Measurements from ENCODE around the gene GJD2. TPM values are rescaled to one million over a fixed set of nuclear protein-coding genes. Genes with fewer than 3 reads are reported as not detected.

Gene GJD2
- total RNA-seq, 1 donor from 2014 or later, result not detected

DNA sequence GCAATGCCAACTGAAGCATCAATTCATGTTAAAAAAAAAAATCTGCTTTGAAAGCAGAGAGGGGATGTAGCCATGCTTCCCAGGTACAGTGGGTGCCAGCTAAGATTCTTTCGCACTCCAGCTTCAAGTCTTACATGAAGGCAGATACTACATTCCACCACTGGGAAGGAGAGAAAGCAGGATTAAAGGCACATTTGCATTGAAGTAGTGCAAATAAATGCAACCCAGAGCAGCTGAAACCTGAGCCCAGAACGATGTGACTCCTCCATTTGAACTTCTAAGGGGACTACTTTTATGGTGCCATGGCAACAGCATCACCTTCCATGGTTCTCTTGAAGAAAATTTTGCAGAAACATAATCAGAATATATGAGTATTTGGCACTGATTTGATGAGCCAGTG lies 19.1 kb upstream of the GJD2 start:
- no peak for DNase-seq (ENCODE audit: low read depth in 2 of 2)

DNA sequence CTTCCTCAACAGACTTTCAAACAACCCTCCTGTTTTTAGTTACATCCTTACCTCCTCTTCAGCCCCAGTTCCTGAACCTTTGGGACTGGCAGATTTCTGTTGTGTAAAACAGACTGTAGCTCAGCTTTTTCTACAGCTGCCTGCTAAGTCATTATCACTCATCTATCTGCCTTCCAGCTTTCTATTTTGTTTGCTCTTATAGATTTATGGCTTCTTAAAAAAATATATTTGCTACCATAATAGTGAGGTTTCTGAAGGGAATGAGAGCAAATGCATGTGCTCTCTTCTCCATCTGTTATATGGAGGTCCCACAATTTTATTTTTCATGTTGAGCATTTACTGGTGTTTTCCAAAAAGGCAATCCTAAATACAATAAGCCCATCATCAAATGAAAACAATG lies 18.2 kb upstream of the GJD2 start:
- DNase-seq (ENCODE audit: low read depth in 2 of 2), result no peak

DNA sequence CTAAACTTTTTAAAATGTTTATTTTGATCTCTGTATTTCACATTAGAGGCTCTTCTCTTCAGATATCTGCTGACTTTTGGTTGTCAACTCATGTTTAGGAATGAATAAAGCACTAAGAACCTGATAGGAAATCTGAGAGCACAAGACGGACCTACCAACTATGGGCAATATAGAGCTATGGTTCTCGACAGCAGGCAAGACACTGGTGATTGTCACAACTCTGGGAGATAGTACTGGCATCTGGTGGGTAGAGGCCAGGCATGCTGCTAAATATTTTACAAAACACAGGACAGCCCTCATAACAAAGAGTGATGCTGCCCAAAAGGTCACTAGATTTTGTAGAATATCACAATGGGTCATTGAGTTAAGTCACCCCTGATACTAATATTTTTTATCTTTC lies 17.5 kb upstream of the GJD2 start:
- DNase-seq (ENCODE audit: low read depth in 2 of 2), result no peak

DNA sequence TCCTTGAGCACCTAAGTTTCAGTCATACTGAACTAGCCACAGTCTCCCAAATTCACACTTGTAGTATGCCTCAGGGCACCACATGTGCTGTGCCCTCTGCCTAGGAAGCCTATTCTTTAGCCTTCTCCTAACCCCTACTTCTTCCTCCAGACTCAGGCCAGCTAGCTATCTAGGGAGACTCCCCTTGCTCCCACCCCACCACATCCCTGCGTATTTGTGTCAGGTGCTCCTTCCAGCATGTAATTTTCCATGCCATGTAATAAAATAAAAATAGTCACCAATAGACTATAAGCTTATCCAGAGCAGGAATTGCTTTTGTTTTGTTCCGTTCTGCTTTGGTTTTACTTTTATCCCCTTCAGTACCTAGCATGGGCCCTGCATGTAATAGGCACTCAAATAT lies 14.9 kb upstream of the GJD2 start:
- DNase-seq (ENCODE audit: low read depth in 2 of 2), result no peak

DNA sequence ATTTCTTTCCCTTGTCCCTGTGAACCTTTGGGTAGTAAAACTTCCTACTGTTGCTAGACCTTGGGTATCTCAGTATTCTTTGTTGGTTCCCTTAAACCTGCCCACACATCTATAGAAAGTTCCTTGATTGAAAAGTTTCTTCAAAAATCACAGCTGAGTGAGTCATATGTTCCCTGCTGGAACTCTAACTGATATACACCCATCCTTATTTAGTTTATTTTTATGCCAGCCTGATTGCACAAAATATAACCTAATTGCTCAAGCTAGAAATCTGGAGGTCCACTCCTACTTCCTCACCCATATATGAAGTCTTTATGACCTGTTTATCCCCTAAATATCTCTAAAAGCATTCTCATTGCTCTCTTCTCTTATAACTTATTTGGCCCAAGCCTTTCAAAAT lies 13.7 kb upstream of the GJD2 start:
- no peak for DNase-seq (ENCODE audit: low read depth in 2 of 2)

DNA sequence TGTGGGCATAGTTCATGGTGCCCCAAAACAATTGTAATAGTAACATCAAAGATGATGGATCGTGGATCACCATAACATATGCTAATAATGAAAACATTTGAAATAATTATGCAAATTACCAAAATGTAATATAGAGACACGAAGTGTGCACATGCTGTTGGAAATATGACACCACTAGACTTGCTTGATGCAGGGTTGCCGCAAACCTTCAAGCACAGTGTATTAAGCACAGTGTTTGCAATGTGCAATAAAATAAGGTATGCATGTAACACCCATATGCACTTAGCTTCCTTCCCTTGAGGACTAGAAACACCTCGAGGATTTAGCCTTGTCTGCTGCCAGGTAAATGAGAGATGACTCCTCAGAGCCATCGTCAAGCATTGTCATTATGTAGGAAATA lies 10.9 kb upstream of the GJD2 start:
- DNase-seq (ENCODE audit: low read depth in 2 of 2), result no peak

DNA sequence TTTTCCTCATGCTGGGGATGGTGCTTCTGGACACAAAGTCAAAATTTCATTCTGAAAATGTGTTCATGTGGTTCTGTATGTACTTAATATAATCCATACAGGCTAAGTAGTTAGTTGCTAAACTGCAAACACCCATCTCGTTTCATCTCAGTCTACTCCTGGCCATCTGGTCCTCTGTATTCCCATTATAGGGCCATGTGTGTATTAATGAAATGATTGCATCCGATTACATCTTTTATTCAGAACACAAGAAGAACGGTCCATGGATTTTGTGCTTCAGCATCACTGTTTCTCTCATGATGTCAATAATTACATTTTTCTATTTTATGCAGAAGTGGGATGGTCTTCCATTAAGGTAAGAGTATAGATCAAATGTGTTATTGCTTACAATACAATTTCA lies 6.1 kb upstream of the GJD2 start:
- DNase-seq (ENCODE audit: low read depth in 2 of 2), result no peak

DNA sequence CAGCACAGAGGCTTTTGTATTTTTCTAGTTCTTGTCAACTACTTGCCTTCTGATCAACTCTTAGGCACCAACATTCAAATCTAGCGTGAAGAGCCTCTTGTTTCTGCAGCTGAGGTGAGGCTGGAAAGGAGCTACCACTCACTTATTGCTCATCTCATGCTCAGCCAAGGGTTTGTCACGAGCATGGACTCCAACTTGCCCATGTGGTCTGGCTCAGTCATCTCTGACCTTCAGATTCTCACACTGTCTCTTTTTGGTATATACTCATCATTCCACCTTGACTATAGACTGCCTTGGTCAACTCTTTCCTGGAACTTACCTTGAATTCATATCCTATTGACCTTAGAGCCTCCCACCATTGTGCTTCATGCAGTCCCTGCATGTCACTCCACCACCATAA lies 5.2 kb upstream of the GJD2 start:
- no peak for DNase-seq (ENCODE audit: low read depth in 2 of 2)

DNA sequence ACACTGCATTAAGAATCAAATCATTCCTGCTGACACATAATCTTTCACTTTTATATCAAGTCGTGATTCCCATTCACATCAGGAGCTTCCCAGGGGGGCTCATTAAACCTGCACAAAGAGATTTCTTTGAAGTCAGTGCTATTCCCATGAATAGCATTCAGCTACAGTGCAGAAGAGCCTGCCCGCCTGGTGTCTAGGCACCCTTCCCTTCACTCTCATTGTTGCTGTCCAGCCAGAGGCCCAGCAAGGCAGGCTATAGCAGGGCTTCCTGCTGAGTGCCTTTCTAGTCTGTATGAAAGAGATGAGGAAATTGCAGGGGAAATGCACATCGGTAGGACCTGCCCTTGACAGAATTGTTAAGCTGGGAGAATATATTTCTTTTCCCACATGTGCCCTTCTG lies 4.5 kb upstream of the GJD2 start:
- DNase-seq (ENCODE audit: low read depth in 2 of 2), result no peak

DNA sequence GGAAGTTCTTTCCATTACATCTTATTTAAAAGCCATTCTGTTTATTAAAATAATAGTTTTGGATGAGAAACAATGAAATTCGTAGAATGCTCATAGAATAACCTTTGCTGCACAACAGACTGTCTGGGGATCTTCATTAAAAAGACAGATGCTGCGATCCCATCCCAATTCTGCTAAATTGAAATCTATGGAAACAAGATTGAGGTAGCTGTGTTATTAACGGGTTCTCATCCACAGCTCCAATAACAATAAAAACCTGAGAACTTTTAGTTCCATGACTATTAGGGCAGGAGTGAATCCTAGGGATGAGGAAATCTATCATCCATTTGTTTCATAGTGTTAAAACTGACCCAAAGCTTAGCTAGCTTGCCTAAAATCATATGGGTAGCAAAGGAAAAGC lies 2.5 kb upstream of the GJD2 start:
- no peak for DNase-seq (ENCODE audit: low read depth in 2 of 2)

DNA sequence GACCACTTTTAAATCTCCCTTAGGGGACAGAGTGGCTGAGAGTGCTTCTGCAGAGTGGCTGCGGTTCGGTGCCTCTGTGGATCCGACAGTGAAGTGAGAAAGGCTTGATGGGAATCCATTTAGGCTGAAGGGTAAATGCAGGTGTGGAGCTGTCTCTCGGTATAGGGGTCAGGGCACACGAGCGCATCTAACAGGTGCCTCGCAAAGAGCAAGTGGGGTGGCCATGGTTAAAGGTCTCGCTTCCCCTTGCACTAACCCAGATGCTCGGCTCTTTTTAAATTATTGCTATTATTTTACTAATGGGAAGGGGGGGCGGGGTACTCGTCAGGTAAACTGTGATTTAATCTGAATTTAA lies 598 bp upstream of the GJD2 start:
- DNase-seq (ENCODE audit: low read depth in 2 of 2), result no peak

DNA sequence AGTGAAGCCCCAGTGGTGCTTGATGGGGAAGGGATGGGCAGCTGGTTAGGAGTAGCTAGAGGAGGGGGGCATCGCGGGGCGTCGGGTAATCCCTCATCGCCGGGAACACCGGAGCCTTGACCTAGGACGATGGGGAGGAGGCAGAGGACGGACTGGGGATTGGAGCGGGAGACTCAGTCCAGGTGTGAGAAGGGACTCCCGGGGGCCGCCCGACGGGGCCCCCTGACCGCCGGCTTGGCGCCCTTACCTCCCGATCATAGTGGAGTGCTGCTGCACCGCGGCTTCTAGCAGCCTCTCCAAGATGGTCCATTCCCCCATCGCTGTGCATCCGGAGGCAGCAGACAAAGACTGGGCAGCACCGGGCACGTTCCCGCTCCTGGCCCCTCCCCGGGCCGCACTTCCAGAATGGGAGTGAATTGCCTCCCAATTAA lies 612 bp downstream of the GJD2 start:
- DNase-seq (ENCODE audit: low read depth in 2 of 2), result no peak

DNA sequence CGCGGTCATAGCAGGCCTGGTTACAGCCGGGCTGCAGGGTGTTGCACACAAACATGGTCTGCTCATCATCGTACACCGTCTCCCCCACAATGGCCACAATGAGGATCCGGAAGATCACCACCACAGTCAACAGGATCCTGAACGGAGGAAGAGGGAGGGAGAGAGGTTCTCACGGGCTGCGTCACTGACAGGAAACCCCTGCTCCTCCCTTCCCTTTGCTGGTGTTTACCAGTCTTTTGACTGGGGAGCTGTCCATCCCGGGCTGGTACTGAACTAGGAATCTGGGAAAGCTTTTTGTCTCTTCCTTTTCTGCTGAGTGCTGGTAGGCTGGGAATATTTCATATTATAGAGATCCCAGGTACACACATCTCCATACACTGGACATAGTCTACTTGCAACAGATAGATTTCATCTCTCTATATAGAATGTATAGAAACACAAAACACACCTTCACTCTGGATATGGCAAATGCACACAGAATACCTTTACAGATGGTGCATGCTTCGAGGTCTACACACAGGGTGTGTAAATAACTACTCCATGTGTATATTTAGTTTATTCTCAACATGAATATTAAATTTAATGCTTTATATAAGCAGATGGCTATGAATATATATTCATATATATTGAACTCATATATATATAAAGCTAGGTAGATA lies 1.4 kb downstream of the GJD2 start:
- peak; percentile 25 to 72 for DNase-seq (ENCODE audit: low read depth in 2 of 2)

DNA sequence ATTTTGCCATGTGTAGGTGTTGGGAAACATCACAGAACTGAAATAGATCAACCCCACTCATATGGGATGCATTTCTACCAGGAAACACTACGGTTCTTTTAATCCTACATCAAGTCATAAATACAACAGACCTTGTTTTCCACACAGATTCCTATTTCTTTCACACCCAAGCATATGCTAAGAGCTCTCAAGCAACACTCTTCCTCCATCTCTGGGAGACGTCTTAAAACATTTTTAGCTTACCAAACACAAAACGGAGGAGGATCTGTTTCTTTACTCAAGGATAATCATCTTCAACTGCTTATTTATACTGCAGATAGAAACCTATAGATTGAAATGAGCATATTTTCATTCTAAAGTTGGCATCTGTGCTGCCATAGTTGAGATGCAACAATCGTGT lies 5.1 kb downstream of the GJD2 start:
- DNase-seq (ENCODE audit: low read depth in 2 of 2), result no peak

DNA sequence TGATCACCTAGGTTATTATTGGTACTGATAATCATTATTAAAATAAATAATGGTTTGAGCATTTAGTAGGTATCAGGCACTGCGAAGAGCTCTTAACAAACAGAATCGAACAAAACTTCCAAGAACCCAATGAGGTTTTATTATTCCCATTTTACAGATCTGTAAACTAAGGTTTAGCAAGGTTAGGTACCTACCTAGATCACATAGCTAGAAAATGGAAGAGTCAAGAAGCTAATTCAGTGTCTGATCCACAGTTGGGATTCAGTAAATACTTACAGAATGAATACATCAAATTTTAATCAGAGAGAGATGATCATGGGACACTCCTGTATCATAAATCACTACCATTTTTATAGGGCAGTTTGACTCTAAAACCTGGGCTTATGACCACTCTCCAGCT lies 15.5 kb downstream of the GJD2 start:
- DNase-seq (ENCODE audit: low read depth in 2 of 2), result no peak

DNA sequence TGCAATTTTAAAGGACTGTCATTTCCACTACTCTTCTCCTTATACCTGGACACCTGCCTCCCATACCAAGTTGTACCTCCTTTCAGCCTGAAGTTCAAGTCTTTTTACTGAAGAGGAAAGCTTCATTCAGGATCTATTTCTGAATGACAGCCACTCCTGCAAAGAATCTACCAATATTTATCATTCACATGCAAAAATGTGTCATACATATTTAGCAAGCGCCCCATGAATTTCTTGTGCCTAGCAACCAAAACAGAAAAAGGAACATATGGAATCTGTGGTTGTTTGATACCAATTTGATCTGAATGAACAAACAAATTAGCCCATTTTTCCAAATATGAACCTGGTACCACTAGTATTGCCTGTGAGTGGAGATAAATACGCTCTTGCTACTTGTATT lies 16.8 kb downstream of the GJD2 start:
- DNase-seq (ENCODE audit: low read depth in 2 of 2), result no peak

DNA sequence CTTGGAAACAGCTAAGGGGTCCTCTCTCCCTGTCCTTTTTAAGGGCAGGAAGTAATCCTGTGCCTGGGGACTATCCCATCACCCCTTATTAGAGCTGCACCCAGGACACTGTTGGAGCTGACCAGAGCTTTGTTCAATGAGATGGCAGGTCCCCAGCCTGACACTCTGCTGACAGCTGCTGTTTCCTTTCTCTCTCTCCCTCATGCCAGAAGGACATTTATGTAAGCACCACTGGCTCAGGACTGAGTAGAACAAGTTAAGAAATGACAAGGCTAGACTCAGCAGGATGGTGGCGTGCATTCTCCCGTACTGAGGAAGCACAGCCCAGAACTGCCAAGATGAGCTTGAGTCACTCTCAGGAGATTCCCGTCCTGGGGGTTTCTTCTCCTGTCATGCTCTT lies 17.3 kb downstream of the GJD2 start:
- DNase-seq (ENCODE audit: low read depth in 2 of 2), result no peak

DNA sequence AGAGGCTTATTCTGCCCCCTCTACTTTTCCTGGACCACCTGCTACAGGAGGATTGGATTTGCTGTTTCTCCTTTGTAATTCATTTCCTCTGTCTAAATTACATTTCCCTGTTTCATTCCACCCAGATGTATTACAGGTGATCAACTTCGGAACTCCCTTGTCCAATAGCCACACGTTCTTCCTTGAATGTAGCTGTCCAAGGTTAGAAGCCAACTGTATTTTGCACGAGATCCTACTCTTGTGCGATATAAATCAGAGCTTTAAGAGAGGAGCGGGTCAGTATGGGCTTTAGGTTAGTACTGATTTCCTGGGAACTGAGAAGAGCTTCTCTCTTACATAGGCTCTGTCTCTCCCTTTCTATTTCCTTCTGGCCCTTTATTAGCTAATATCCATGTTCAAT lies 20.5 kb downstream of the GJD2 start:
- no peak for DNase-seq (ENCODE audit: low read depth in 2 of 2)

DNA sequence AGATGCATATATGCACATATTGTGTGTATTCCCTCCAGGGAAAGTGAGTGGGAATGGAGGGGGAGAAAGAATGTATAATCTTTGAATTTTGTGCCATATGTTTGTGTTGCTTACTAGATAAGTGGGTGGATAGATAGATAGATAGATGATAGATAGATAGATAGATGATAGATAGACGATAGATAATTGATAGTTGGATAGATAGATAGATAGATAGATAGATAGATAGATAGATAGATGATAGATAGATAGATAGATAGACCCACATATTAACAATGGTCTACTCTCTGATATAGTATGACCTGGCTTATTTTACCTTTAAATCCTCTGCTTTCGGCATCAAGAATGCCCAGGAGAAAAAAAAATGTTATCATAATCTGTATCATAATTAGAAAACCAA lies 21.2 kb downstream of the GJD2 start:
- no peak for DNase-seq (ENCODE audit: low read depth in 2 of 2)

DNA sequence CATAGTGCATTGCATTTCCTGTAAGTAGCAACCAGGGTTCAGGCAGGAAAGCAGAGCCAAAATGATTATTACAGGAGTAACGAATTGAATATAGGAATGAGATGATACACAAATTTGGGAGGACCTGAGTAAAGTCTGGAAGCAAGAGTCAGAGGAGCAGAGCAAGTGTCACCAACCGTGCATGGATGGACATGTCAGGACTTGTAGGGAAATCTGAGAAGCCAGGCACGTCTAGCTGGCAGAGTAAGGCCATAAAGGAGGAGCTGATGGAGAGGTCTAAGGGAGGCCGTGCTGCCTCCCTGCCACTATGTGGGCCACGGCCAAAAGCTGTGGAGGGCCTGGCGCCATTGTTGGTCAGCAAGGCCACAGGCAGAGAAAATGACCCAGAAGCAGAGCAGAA lies 22.4 kb downstream of the GJD2 start:
- DNase-seq (ENCODE audit: low read depth in 2 of 2), result no peak

DNA sequence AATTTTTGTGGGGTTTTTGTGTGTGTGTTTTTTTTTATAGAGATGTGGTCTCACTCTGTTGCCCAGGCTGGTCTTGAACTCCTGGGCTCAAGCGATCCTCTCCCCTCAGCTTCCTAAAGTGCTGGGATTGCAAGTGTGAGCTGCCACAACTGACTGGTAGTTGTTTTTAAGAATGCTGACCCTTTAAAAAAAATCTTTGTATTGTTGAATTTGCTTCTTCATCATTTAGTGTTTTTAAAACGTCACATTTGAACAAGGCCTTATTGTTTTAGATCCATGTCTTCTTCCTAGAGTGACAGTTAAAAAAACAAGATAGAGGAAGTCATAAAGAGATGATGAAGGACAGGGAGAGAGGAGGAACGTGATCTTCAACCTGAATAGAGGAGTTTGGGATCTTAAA lies 24.1 kb downstream of the GJD2 start:
- DNase-seq (ENCODE audit: low read depth in 2 of 2), result no peak

DNA sequence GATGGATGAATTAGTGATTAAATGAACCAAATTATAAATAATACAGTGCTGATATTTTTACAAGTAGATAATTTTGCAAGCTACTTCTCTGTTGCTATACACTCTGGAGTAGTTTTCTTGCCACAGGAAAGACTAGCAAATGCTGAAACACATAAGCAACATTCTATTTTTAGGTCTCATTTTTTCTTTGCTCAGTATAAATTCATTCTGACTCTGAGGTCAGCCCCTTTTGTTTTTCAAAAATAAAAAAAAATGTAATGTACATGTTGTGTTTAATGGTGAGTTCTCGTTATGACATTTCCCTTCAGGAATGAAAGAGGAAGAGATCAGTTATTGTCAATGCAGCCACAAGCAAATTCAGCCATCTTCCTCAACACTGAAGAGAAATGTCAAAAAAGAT lies 24.9 kb downstream of the GJD2 start:
- no peak for DNase-seq (ENCODE audit: low read depth in 2 of 2)

DNA sequence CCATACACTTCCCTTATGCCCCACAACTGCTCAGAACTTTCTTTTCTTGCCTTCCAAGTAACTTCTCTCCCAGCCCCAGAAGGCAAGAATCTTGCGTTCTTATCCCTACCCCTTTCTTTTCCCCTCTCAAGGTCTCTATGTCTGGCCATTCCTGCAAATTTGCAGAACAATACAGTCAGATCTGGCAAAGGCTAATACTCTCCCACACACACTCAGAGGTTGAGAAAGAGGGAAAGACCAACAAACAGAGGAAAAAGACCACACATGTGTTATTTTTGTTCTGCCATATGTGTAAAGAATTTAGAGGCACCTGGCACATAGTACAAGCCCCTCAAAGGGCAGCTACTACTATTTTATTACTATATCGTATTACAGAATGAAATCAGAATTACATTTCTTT lies 25.7 kb downstream of the GJD2 start:
- no peak for DNase-seq (ENCODE audit: low read depth in 2 of 2)

DNA sequence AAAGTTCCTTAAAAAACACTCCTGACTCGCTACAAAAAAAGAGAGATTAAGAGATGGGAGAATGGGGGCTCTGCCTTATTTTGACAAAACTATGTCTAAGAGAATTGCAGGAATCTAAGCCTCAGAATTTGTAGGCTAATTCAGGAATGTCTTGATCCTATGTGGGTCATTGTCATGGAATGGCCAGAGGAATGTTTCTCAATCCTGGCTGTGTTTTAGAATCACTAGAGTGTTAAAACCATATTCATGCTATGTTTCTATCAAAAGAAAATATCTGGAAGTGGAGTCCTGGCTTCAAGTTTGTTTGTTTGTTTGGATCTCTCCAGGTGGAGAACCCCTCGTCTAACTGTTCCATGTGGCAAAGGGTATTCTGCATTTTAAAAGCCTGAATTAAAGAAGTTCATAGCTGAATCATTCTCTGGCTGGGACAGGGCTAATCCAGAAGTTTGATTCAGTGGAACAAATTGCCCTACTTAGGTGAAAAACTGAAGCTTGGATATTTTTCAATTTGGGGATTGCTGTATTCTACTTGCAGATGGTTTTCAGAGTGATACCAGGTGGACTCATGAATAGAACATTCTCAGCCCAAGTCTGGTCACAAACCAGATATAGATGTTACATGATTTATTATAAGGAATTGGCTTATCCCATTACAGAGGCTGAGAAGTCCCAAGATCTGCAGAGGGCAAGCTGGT lies 28.2 kb downstream of the GJD2 start:
- DNase-seq (ENCODE audit: low read depth in 2 of 2), result no peak

Measured in dermis microvascular lymphatic vessel endothelial cell (primary cell).